ENCODE measurements around the gene AGAP5. TPM values are rescaled to one million over a fixed set of nuclear protein-coding genes. Genes with fewer than 3 reads are reported as not detected.

The AGAP5 gene
- total and polyA plus RNA-seq, 9 of the 15 experiments (the other 6 are each of a cell fraction or from before 2014, with no cell fraction given) = 0.32 to 7.5 (median 5.3) TPM

- TF ChIP-seq CEBPZ (IDR thresholded peaks at IDR 0.05; ENCODE audit: borderline replicate concordance, low read depth, low read length) (no peak), SUPT5H (IDR thresholded peaks at IDR 0.05) (no peak), AFF1 (IDR thresholded peaks at IDR 0.05; ENCODE audit: low read depth in 1 of 2, partially characterized antibody in 2 of 2) (no peak), SMAD3 (CRISPR knock-in tag; conservative IDR thresholded peaks at IDR 0.05) (peak; percentile 98), POLR3A (IDR thresholded peaks at IDR 0.05; ENCODE audit: borderline replicate concordance, extremely low read depth, insufficient read depth, insufficient read length) (no peak), TAL1 (IDR thresholded peaks at IDR 0.05) (no peak), PHB2 (IDR thresholded peaks at IDR 0.05; ENCODE audit: low read depth) (no peak)
These were observed 45.5 kb upstream of the AGAP5 start (continued) for GRCh38 chr10:73743327-73743904.
